ENCODE measurements around the gene HCN2. TPM values are rescaled to one million over a fixed set of nuclear protein-coding genes. Genes with fewer than 3 reads are reported as not detected.
A peak's percentile ranks its signal among the peaks of the same experiment; 100 is the strongest.

Gene HCN2
- total and polyA plus RNA-seq, 2 of the 13 experiments (the other 11 are each of a cell fraction or from before 2014, with no cell fraction given) = 0.01 TPM; not detected in 1

- TF ChIP-seq NR2C2 (CRISPR knock-in tag; IDR thresholded peaks at IDR 0.05; ENCODE audit: borderline replicate concordance) (no peak), ZKSCAN5 (CRISPR knock-in tag; IDR thresholded peaks at IDR 0.05) (no peak), ZNF17 (CRISPR knock-in tag; IDR thresholded peaks at IDR 0.05) (no peak), ZSCAN30 (CRISPR knock-in tag; IDR thresholded peaks at IDR 0.05) (no peak), ZNF547 (CRISPR knock-in tag; IDR thresholded peaks at IDR 0.05) (peak; percentile 71; the same call in 1 of the 2 replicates), TRAFD1 (CRISPR knock-in tag; IDR thresholded peaks at IDR 0.05; ENCODE audit: borderline replicate concordance) (no peak), ZNF33B (CRISPR knock-in tag; IDR thresholded peaks at IDR 0.05) (0 out of 2 replicates have a peak, but pooled peaks have one; percentile 56), SCMH1 (CRISPR knock-in tag; IDR thresholded peaks at IDR 0.05; ENCODE audit: borderline replicate concordance) (no peak), ZBTB38 (CRISPR knock-in tag; IDR thresholded peaks at IDR 0.05) (peak; percentile 69; the same call in 1 of the 2 replicates), ZKSCAN8 (CRISPR knock-in tag; IDR thresholded peaks at IDR 0.05; ENCODE audit: borderline replicate concordance) (peak; percentile 75; the same call in 1 of the 2 replicates), ZBTB1 (CRISPR knock-in tag; IDR thresholded peaks at IDR 0.05; ENCODE audit: borderline replicate concordance) (no peak), IRX3 (CRISPR knock-in tag; IDR thresholded peaks at IDR 0.05; ENCODE audit: borderline replicate concordance, low read depth) (peak; percentile 57; the same call in 1 of the 2 replicates), MIXL1 (CRISPR knock-in tag; IDR thresholded peaks at IDR 0.05) (peak; percentile 63; the same call in 1 of the 2 replicates), BRCA1 (CRISPR knock-in tag; IDR thresholded peaks at IDR 0.05) (0 out of 2 replicates have a peak, but pooled peaks have one; percentile 62), SAFB2 (CRISPR knock-in tag; IDR thresholded peaks at IDR 0.05; ENCODE audit: borderline replicate concordance, low read depth) (no peak), TFE3 (CRISPR knock-in tag; IDR thresholded peaks at IDR 0.05) (peak; percentile 36; the same call in 1 of the 2 replicates), DNMT1 (CRISPR knock-in tag; IDR thresholded peaks at IDR 0.05) (no peak)
- TF ChIP-seq, protein P1, sequence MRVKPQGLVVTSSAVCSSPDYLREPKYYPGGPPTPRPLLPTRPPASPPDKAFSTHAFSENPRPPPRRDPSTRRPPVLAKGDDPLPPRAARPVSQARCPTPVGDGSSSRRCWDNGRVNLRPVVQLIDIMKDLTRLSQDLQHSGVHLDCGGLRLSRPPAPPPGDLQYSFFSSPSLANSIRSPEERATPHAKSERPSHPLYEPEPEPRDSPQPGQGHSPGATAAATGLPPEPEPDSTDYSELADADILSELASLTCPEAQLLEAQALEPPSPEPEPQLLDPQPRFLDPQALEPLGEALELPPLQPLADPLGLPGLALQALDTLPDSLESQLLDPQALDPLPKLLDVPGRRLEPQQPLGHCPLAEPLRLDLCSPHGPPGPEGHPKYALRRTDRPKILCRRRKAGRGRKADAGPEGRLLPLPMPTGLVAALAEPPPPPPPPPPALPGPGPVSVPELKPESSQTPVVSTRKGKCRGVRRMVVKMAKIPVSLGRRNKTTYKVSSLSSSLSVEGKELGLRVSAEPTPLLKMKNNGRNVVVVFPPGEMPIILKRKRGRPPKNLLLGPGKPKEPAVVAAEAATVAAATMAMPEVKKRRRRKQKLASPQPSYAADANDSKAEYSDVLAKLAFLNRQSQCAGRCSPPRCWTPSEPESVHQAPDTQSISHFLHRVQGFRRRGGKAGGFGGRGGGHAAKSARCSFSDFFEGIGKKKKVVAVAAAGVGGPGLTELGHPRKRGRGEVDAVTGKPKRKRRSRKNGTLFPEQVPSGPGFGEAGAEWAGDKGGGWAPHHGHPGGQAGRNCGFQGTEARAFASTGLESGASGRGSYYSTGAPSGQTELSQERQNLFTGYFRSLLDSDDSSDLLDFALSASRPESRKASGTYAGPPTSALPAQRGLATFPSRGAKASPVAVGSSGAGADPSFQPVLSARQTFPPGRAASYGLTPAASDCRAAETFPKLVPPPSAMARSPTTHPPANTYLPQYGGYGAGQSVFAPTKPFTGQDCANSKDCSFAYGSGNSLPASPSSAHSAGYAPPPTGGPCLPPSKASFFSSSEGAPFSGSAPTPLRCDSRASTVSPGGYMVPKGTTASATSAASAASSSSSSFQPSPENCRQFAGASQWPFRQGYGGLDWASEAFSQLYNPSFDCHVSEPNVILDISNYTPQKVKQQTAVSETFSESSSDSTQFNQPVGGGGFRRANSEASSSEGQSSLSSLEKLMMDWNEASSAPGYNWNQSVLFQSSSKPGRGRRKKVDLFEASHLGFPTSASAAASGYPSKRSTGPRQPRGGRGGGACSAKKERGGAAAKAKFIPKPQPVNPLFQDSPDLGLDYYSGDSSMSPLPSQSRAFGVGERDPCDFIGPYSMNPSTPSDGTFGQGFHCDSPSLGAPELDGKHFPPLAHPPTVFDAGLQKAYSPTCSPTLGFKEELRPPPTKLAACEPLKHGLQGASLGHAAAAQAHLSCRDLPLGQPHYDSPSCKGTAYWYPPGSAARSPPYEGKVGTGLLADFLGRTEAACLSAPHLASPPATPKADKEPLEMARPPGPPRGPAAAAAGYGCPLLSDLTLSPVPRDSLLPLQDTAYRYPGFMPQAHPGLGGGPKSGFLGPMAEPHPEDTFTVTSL (CRISPR knock-in tag; IDR thresholded peaks at IDR 0.05; ENCODE audit: borderline replicate concordance) = no peak
Measured at GRCh38 chr19:664913-665443, 75.3 kb downstream of the HCN2 start (continued).

Data from HepG2 (cell line).